ENCODE data around the gene RGR. TPM values are rescaled to one million over a fixed set of nuclear protein-coding genes. Genes with fewer than 3 reads are reported as not detected.

RGR gene
- total RNA-seq, 4 donors from 2014 or later = 0.33 to 2.5 (median 1.4) TPM; not detected in 1

DNA sequence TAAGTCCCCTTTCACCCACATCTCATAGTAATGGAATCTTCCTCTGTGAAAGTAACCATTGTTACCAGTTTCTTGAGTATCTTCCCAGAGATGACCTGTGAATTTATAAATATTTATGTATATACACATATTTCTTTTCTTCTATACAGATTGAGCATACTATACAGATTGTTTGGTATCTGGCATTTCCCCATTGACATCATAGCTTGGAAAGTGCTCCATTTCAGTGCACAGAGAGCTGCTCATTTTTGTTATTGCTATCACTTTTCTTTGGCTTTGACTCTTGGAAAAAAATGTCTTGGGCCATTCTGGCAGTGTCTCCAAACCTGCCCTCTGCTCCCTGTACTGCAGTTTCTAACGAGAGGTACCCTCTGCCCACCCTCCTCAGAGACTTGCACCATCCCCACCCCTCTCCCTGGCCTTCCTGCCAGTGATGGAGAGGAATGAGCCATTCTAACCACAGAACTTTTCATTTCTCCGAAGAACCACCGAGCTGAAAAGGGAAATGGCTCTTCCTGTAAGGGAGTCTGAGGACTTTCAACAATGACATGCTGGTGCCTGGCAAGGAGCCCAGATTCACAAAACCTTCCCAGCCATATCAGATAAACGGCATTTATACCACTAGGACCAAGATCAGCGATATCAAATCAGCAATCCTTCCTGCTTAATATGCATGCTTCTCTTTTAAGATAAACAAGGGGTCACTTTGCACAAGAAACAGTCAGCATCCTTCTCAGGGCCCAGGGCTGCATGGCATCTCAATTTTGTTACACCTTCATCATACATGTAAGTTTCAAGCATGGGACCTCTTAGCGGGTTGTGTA is 63.8 kb downstream of the RGR start:
- Histone ChIP-seq H3K9me3 (no peaks in the 10 kb centered on the region), H3K36me3 (no peaks in the 10 kb centered on the region), H3K27ac (replicated peaks in 1 of 4) (peak overlapping the region in 1 of 4 donors; percentile 24), H3K4me1 (peaks cover 4 to 14% (median 9%) of the 10 kb centered on the region in 4 donors), H3K4me3 (no peak overlapping the region), H3K27me3 (peaks cover 0 to 14% (median 0%) of the 10 kb centered on the region in 4 donors)
- WGBS = 28% methylated on average over 6 of the region's 6 CpGs
- intact Hi-C loops (cut with DNase I) = no loop called here
- no peak for DNase-seq (ENCODE audit: extremely low spot score)
- no peak for TF ChIP-seq POLR2A (IDR thresholded peaks at IDR 0.05; ENCODE audit: low read depth)
- TF ChIP-seq, protein P1, sequence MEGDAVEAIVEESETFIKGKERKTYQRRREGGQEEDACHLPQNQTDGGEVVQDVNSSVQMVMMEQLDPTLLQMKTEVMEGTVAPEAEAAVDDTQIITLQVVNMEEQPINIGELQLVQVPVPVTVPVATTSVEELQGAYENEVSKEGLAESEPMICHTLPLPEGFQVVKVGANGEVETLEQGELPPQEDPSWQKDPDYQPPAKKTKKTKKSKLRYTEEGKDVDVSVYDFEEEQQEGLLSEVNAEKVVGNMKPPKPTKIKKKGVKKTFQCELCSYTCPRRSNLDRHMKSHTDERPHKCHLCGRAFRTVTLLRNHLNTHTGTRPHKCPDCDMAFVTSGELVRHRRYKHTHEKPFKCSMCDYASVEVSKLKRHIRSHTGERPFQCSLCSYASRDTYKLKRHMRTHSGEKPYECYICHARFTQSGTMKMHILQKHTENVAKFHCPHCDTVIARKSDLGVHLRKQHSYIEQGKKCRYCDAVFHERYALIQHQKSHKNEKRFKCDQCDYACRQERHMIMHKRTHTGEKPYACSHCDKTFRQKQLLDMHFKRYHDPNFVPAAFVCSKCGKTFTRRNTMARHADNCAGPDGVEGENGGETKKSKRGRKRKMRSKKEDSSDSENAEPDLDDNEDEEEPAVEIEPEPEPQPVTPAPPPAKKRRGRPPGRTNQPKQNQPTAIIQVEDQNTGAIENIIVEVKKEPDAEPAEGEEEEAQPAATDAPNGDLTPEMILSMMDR (IDR thresholded peaks at IDR 0.05) = no peak
- TF ChIP-seq POLR2AphosphoS5 (IDR thresholded peaks at IDR 0.05) = peak in 1 of 2 donors; percentile 27

Other genes starting within 250 kb of the RGR start
- gene GHITM, start 105.5 kb upstream of the RGR start, total RNA-seq = 100 to 1,000 TPM; 145 to 161 (median 154) TPM
- gene GPR15LG, start 71.3 kb upstream of the RGR start, total RNA-seq = not detected
- gene CDHR1, start 50.5 kb upstream of the RGR start, total RNA-seq = under 1 TPM in 3 of 4 donors, not detected in 1; under 0.01 to 0.17 (median 0.06) TPM
- gene LRIT2, start 19.5 kb upstream of the RGR start, total RNA-seq = under 1 TPM in 1 of 4 donors, not detected in 3; 0.19 TPM
- not detected for gene LRIT1, start 3.5 kb upstream of the RGR start, total RNA-seq
- gene CCSER2, start 83.5 kb downstream of the RGR start, total RNA-seq = 10 to 100 TPM; 60.5 to 80.6 (median 63.1) TPM

All from esophagus muscularis mucosa (tissue), 4 donors.